ENCODE results near the gene ART5.
"Not testable (repeated sequence)": the region's sequence is repeated elsewhere in the genome, so short reads cannot be mapped to it uniquely, and the experiment has no call there.

ART5 gene

DNA sequence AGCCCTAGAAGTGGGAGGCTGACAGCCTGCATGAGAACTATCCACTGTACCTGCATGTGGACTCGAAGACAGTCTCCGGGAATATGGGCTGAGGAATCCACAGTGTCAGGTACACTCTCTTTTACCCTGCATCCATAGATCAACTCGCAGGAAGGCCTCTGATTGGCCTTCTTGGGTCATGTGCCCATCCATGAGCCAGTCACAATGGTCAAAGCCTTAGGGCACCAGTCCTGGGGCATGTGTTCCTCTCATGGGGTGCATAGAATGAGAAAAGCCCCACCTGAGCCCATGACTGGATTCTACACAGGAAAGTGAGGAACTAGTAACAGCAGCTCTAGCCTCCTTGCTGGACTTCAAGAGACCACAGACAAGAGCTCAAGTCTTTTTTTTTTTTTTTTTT, 13.8 kb upstream of the ART5 start:
- DNase-seq: no peak

DNA sequence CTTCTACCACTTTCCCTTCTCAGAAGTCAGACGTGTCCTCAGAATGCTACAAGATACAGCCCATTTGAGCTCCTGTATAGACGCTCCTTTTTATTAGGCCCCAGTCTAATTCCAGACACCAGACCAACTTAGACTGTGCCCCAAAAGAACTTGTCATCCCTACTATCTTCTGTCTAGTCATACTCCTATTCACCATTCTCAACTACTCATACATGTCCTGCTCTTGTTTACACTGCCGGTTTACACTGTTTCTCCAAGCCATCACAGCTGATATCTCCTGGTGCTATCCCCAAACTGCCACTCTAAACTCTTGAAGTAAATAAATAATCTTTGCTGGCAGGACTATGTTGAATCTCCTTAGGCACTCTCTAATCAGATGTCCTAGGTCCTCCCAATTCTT, 10.7 kb upstream of the ART5 start:
- DNase-seq: not testable (repeated sequence)

DNA sequence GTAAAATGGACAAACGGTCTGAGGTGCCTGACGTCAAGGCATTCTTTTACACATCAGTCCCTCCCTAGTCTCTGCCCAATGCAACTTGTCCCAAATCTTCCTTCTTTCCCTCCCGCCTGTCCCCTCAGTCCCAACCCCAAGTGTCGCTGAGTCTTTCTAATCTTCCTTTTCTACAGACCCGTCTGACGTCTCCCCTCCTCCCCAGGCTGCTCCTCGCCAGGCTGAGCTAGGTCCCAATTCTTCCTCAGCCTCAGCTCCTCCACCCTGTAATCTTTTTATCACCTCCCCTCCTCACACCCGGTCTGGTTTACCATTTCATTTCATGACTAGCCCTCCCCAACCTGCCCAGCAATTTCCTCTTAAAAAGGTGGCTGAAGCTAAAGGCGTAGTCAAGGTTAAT, 7.6 kb upstream of the ART5 start:
- DNase-seq: not testable (repeated sequence)

DNA sequence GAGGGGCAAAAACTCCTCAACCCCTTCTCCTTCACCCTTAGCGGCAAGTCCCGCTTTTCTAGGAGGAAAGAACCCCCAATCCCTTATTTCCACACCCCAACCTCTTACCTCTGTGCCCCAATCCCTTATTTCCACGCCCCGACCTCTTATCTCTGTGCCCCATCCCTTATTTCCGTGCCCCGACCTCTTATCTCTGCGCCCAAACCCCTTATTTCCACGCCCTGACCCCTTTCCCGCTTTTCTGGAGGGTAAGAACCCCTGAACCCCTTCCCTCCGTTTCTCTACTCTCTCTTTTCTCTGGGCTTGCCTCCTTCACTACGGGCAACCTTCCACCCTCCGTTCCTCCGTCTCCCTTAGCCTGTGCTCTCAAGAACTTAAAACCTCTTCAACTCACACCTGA, 7.1 kb upstream of the ART5 start:
- not testable (repeated sequence) for DNase-seq

DNA sequence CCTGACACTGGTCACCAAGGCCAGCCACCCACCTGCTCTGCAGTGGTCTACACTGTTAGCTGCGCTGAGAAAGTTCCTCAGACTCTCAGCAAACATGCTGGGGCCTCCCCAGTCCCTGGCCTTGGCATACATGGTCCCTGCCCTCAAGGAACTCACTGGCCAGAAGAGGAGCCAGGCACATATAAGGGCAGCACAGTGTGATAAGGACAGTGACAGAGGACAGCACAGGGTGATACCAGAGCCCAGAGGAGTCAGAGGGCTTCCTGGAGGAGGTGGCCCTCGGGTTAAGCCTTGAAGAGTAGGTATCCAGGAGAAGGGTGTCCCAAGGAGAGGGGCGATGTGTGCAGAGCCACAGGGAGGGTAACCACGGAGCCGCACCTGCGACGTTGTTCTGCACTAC, 3.8 kb upstream of the ART5 start:
- DNase-seq: no peak

DNA sequence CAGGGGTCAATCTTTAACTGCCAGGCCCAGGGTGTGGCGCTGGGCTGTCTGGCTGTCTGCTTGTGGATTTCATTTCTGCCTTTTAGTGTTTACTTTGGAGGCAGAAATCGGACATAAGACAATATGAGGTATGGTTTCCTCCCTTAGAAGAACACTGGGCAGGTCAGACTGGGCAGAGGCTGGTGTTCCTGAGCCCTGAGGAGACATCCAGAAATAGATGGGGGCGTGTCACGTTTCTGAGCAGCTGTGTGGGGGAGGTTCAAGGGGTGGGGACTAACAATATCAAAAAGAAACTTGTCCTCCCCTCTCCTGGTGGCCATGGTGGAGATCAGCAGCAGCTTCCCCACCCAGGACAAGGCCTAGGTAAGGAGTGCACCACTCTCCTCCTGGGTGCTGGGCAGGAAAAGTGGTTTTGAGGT, 3.0 kb upstream of the ART5 start, which contains the start of gene ART1:
Gene ART1, plus strand, starts transcription at position 312 of the 419 bp plus-strand sequence. CDS start 14,086 bp downstream, outside the sequence.
- no peak for DNase-seq

DNA sequence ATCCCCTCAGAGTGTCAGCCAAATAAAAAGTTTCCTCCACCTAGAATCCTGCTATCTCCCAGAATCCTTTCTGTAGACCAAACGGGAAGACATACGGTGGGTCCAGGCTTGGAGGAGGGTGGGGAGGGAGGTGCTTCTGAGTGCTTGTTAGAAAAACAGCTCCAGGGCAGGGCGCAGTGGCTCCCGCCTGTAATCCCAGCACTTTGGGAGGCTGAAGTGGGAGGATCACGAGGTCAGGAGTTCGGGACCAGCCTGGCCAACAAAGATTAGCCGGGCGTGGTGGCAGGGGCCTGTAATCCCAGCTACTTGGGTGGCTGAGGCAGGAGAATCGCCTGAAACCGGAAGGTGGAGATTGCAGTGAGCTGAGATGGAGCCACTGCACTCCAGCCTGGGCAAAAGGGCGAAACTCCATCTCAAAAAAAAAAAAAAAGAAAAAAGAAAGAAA, 1.3 kb upstream of the ART5 start:
- not testable (repeated sequence) for DNase-seq

DNA sequence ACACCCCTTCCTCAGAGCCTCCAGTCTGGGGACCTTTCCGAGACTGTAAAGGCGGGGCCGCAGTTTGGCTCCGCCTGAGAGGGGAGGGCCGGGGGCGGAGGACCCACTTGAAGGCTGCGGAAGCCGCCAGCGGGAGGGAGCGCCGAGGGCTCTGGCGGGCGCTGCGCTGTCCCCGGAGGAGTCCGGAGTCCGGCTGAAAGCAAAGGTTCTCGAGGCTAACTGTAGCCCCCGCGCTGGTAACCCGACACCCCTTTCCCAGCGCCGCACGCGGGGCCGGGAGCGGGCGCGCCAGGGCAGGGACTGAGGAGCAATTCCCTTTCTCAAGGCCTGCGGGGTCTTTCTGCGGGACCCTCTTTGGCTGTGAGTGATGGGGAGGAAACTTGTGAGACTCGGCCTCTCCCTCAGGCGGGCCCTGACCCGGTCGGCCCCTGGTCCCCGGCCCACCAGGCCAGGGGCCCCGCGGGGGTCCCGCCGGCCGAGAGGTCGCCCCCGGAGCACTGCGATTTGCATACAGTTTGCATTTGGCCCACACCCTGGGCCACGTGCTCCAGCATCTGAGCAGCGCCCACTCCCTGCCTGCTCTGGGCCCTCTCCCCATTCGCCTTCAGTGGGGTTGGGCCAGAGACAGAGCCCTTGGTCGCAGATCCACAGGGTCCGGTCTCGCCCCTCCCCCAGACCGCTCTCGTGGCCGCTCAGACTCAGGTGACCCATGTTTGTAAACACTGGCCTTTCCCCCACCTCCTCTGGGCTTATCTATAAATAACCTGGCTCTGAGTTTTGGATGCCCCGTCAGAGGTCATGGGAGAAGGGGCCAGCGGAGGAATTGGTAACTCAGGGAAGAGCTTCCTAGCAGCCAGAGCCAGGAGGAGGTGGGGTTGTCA, 519 bp upstream of the ART5 start:
- no peak for DNase-seq

DNA sequence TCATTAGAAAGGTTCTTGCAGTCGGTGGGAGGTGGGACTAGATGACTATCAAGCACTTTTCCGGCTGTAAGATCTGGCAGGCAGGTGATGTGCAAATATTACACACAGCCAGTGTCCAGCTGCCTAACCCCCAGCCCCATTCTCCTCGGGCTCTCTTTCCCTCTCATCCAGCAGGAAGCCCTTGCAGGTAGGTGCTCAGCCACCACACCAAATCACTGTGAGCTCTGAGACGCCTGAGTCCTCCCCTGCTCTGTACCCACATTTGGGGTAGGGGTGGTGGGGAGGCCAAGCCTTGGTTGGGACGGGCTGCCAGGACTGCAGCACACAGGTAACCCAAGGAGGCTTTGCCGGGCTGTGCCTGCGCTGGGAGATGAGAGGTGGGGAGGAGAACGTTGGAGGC, 601 bp downstream of the ART5 start:
- DNase-seq: no peak

DNA sequence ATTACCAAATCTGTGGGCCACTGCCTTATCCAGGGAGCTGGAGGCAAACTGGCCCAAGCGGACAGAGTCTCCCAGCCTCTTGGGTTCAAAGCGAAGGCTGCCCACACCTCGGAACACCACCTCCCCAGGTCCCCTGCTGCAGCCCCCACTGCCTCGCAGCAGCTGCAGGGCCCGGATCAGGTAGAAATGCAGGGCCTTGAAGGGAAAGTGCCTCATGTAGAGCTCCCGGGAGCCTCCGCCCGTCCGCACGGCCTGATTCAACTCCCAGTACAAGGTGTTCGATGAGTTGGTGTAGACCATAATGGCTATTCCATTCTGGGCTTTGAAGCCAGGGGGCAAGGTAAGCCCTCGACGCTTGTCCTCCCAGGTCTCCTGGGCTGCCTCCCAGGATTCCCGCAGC, 2.0 kb downstream of the ART5 start:
- DNase-seq: no peak

DNA sequence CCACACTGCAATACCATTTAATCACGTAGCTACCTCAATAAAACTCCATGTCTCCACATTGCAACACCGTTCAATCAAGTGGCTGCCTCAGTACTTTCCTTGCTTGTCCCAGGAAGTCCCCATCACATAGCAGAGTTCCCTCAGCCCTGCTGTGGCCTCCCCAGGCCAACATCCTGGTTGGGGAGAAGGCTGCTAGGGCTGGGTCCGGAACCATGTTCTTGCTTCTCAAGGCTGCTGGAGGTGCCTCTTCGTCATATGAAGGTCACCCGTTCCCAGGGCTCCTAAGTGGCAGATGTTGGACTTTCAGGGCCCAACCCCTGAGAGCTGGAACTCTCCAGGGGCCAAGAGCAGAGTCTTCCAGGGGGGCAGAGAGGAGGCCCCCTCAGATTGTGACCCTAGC, 3.3 kb downstream of the ART5 start:
- DNase-seq: no peak

DNA sequence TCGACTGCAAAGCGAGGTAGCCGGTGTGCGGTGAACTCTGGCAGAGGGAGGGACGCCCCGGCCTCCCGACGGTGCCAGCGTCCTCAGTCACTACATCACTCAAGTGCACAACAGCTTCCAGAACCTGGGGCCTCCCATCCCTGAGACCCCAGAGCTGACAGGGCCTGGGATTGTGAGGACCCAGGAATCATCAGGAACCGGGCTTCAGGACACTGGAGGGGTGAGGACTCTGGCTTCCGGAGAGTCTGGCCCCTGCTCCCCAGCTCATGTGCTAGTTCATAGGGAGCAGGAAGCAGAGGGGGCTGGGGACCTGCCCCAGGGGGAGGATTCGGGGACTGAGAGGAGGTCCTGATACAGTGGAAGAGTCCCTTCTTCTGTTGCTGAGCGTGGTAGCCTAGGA, 4.6 kb downstream of the ART5 start:
- DNase-seq: no peak

DNA sequence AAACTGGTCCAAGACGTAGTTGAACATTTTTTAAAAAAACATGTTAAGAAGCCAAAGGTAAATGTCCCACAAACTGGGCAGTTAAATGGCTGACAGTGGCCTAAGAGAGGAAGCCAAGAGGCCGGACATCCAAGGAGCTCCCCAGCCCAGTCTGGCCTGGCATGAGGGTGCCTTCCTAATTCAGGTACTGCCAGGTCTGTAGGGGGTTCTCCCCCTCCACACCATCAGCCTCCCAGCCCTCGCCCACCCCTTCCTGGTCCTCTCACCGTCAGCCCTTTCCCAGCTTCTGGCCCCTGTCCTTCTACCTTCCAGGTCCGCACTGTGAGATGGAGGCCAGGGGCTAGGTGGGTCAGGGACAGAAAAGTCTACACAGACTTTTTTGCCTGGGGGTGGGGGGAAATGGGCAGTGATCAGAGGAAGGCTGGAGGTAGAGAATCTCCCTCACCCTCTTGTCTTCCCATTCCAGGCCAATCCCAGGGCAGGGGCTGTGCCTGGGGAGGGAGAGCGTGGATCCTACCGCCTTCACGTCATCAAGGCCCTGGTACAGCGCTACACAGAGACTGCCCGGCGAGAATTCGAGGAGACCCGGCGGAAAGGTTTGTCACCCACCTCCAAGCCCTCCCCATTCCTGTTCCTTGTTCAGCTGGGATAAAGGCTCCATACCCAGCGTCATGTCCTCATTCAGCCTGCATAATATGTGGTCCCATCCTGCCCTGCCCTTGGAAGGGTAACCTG, 6.0 kb downstream of the ART5 start:
- DNase-seq: no peak

DNA sequence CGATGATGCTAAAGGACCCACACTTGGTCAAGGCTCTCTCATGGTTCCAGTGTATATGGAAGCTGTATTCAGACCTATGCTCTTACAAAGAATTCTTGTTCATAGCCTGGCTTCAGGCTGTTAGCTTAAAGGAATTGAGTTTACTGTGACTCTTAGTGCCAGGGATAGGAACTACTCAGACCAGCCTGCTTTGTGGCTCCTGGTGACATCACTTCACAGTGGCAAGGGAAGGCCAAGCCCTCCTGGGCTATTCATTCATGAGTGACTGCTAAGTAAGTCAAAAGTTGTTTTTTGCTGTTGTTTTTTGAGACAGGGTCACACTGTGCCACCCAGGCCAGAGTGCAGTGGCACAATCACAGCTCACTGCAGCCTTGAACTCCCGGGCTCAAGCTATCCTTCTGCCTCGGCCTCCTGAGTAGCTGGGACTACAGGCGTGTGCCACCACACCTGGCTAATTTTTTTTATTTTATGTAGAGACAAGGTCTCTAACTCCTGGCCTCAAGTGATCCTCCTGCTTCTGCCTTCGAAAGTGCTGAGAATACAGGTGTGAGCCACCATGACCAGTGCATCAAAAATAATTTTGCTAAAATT, 9.6 kb downstream of the ART5 start:
- no peak for DNase-seq

DNA sequence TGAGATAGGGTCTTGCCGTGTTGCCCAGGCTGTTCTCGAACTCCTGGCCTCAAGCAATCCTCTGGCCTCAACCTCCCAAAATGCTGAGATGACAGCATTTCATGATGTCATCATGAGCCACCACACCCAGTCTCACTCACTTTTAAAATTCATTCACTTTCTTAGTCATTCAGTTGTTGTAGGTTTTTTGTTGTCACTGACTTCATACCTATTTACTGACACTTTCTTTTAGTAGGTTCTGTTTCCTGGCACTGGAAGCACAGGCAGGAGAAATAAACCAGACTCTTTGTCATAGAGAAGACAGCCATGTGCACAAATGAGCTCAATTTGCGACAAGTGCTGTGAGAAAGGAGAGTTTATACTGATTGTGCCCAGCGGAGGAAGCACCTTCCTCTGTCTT, 10.5 kb downstream of the ART5 start:
- no peak for DNase-seq

DNA sequence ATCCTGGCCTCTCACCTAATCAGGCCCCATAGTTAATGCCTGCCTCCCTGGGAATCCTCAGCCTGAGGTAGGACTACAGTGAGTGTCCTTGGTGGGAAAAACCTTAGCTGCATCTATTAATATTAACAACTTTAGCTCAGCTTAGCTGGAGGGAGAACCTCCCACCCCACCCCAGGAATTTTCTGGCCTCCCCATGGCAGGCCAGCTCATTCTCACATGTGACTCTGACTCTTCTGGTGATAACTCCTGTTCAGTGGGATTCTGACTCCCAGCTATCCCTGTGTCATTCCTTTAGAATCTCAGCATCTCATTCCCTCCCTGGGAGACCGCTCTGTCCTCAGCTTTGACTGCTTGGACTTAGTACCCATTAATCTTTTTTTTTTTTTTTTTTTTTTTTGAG, 14.5 kb downstream of the ART5 start:
- no peak for DNase-seq

DNA sequence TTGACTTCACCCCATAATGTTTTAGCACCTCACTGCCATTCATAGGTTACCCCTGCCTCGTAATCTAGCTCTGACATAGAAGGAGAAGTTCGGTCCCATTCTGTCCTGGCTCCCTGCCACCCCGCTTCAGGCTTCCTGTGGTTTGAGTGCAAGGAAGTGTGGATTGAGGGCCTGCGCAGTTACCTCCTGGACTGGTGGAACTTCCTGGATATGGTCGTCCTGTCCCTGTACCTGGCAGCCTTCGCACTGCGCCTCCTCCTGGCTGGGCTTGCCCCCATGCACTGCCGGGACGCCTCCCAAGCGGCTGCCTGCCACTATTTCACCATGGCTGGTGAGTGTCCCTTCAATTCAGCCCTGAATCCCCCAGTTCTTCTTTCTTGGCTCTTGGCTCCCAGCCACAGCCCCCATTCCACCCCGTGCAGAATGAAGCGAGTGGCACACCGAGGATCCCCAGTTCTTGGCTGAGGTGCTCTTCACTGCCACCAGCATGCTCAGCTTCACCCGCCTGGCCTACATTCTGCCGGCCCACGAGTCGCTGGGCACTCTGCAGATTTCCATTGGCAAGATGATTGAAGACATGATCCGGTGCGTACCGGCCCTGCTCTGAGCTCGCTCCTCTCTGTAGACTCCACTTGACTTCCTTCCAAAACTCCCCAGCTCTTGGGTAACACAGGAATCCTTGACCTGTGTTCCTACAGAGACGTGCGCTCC, 15.4 kb downstream of the ART5 start:
- no peak for DNase-seq

DNA sequence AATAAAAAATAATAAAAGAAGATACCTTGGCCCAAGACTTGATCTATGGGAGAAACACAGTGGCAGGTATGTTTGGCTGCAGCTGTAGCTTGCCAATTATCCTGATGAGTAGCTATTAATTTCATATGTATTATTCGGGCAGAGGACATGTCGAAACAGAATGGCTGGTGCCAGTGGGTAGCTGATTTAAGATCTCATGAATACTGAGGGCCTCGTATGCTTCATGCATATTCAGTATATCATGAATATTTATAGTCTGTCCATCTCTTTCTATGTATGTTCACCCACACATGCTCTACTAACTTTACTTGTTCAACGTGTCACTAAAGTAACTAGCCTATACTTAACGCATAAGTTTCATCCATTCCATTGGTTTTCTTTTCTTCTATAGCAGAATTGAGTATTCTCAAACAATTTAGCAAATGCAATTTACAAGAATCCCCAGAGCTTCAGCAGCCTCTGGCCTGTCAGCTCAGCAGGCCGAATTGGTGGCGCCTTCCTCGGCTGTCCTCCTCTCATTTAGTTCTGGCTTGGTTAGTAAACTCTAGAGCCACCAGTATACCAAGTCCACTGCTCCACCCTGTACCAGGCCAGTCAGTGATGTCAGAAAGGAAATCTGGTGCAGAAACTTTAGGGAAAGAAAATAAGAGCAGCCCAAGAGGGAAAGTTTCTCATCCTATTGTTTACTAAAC, 17.9 kb downstream of the ART5 start:
- no peak for DNase-seq

DNA sequence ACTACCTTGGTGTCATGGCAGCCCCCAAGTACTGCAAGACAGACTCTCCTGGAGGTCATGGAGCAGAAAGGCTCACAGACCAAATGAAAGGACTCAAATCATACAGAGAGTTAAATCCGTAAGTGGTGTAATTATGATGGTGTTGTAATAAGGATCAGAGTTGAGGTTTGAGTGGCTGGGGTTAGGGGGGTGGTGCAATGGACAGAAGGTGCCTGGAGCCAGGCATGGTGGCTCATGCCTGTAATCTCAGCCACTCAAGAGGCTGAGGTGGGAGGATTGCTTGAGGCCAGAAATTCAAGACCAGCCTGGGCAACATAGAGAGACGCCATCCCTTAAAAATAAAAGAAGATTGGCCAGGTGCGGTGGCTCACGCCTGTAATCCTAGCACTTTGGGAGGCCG, 18.7 kb downstream of the ART5 start:
- DNase-seq: no peak

DNA sequence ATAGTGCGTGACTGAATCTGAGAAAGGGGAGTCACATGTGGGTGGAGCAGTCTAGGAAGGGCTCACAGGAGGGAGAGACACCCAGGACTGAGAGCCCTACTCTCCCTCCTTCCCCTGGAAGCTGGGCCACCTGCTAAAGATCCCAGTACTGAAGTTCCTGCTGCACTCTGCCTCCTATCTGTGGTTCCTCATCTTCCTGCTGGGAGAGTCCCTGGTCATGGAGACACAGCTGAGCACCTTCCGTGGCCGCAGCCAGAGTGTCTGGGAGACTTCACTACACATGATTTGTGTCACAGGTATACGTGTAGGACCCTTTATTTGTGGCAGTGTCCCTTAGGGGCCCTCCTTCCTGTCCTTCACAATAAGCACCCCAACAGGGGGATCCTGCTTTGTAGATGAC, 19.3 kb downstream of the ART5 start:
- no peak for DNase-seq

DNA sequence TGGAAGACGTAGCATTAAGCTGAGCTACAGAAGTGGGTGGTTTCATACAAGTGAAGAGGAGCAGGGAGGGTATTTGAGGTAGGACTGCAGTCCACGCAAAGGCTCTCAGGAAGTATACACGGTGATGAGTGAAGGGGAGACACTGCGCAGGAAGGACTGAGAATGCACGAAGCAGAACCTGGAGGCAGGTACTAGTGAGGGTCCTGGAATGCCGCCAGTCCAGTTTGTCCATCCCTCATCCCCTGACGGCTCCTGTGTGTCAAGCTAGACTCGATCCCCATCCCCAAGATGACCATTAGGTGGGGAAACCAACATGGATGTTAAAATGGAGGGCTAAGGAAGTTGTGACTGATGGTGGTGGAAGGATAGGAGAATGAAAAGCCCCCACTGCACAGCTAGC, 23.8 kb downstream of the ART5 start:
- no peak for DNase-seq

DNA sequence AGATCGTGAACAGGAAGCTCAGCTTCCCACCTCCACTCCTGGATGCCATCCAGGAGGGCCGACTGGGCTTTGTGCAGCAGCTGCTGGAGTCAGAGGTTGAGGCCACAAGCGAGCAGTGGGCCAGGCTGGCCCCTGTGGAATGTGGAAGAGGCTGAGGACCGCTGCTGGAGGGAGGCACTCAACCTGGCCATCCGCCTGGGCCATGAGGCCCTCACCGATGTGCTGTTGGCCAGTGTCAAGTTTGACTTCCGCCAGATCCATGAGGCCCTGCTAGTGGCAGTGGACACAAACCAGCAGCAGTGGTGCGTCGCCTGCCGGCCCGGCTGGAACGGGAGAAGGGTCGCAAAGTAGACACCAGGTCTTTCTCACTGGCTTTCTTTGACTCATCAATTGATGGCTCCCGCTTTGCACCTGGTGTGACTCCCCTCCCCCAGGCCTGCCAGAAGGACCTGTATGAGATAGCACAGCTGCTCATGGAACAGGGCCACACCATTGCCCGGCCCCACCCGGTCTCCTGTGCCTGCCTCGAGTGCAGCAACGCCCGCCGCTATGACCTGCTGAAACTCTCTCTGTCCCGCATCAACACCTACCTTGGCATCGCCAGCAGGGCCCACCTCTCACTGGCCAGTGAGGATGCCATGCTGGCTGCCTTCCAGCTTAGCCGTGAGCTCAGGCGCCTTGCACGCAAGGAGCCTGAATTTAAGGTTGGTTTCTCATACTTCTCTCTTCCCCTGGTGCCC, 24.9 kb downstream of the ART5 start:
- DNase-seq: no peak

Data from SIG-M5 (cell line).